22Rv1 (cell line): ENCODE data around the gene ITGB1.

Source experiments
- H3K27ac ChIP-seq: fragments of 450-650 bp; 2 replicates; pipeline ENCODE4 v1.5.1; 2017
- ZFX ChIP-seq: fragments of 450-650 bp; IDR thresholded peaks from 2 replicates; pipeline ENCODE4 v1.6.1; 2017; ENCODE audit warnings: antibody characterized with exemption, borderline replicate concordance
- TF ChIP-seq, protein P1 (sequence below): fragments of 450-650 bp; IDR thresholded peaks from 2 replicates; pipeline ENCODE4 v1.5.1; 2017; ENCODE audit warnings: mild to moderate bottlenecking

ITGB1 gene

DNA sequence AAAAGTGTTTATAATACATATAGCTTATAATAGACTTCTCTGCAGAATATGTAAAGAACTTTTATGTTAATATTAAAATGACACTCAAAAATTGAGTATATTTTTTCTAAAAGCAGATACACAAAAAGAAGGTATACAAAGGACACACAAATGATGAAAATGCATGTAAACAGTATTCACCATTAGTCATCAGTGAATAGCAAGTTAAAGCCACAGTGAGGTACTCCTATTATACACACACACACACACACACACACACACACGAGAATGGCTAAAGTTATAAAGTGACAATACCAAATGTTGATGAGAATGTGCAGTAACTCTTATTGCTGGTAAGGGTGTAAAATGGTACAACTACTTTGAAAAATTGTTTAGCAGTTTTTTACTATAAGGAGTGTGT, 92.9 kb downstream of the ITGB1 start:
- no peak overlapping the region for H3K27ac ChIP-seq
- no peak for TF ChIP-seq ZFX
- TF ChIP-seq, protein P1, sequence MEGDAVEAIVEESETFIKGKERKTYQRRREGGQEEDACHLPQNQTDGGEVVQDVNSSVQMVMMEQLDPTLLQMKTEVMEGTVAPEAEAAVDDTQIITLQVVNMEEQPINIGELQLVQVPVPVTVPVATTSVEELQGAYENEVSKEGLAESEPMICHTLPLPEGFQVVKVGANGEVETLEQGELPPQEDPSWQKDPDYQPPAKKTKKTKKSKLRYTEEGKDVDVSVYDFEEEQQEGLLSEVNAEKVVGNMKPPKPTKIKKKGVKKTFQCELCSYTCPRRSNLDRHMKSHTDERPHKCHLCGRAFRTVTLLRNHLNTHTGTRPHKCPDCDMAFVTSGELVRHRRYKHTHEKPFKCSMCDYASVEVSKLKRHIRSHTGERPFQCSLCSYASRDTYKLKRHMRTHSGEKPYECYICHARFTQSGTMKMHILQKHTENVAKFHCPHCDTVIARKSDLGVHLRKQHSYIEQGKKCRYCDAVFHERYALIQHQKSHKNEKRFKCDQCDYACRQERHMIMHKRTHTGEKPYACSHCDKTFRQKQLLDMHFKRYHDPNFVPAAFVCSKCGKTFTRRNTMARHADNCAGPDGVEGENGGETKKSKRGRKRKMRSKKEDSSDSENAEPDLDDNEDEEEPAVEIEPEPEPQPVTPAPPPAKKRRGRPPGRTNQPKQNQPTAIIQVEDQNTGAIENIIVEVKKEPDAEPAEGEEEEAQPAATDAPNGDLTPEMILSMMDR: no peak

DNA sequence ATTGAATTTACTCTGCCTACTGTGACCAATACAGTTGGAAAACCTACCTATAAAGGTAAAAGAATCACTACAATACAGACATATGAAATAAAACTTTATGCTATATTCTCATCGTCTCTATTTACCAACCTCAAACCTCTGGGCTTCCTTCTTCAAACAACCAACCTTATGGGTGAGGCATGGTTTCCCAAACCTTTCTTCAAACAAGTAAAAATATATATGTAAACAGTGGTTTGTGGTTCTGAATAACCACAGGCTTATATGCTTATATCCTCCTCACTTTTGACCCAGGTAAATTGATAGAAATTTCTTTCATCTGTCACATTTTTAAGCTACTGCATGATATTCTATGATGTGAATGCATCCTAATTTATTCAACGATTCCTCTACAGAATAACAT, 103.6 kb downstream of the ITGB1 start:
- TF ChIP-seq, protein P1: no peak
- no peak for TF ChIP-seq ZFX
- H3K27ac ChIP-seq: no peak overlapping the region

DNA sequence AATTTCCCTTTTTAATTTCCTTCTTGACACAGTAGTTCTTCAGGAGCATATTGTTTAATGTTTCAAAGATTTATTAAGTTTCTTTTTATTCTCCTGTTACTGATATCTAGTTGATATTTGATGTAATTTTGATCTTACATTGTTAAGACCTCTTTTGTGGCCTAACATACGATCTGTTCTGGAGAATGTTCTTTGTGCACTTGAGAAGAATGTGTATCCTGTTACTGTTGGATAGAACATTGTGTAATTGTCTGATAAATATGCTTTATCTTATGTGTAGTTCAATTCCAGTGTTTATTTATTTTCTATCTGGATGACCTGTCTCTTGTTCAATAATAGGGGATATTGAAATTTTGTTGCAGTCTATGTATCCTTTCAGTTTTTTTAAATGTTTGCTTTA, 106.7 kb downstream of the ITGB1 start:
- no peak overlapping the region for H3K27ac ChIP-seq
- no peak for TF ChIP-seq ZFX
- TF ChIP-seq, protein P1: no peak
